HG03571 (cell line): ENCODE measurements around the gene DYRK1B.
"Not testable (repeated sequence)": the region's sequence is repeated elsewhere in the genome, so short reads cannot be mapped to it uniquely, and the experiment has no call there.

Source experiments
- ATAC-seq: cut with Tn5 transposase; IDR thresholded peaks from one replicate; pipeline ENCODE4 v1.9.1; 2021; ENCODE audit not compliant: unreplicated experiment

Gene DYRK1B

GRCh38 chr19:39831679-39832078 lies 2.3 kb downstream of the DYRK1B start:
- no peak for ATAC-seq

DNA sequence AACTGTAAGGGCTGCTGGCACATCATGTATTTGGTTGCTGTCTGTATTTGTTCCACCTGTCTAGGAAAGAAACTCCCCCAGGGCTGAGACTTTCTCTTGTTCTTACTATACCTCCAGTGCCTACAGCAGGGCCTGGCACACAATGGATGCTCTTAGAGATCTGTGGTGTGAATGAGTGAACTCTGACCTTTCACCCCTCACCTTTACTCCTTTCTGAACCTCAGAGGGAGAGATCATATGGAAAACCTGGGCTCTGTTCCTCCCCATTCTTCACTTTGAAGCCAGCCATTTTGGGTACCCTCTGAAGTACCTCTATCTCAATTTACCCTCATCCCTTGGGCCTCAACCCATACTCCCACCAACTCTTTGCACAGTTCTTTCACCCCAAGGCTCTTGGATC lies 3.1 kb downstream of the DYRK1B start:
- ATAC-seq = no peak

- ATAC-seq = no peak
These were observed 3.6 kb downstream of the DYRK1B start for GRCh38 chr19:39830406-39830805.

- no peak for ATAC-seq
These were observed 4.2 kb downstream of the DYRK1B start for GRCh38 chr19:39829702-39830275.

GRCh38 chr19:39828654-39829032 lies 5.3 kb downstream of the DYRK1B start:
- no peak for ATAC-seq

GRCh38 chr19:39828015-39828653 lies 5.8 kb downstream of the DYRK1B start:
- ATAC-seq = no peak

DNA sequence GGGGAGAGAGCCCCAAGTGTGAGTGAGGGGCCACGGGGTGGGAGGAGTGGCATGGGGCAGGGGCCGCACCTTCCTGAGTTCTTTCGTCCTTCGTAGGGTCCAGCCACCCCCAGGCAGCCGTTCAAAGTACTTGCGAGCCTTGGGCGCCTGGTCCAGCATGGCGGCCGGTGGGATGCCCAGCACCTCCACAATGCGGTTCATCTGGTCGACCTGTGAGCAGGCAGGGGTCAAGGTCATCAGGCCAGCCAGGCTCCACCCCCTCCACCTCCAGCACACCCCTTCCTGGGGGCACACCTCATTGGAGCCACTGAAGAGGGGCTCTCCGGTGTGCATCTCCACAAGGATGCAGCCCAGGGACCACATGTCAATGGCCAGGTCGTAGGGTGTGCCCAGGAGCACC lies 6.7 kb downstream of the DYRK1B start:
- ATAC-seq = no peak

- ATAC-seq = no peak
These were observed 7.5 kb downstream of the DYRK1B start for GRCh38 chr19:39826311-39826945.

DNA sequence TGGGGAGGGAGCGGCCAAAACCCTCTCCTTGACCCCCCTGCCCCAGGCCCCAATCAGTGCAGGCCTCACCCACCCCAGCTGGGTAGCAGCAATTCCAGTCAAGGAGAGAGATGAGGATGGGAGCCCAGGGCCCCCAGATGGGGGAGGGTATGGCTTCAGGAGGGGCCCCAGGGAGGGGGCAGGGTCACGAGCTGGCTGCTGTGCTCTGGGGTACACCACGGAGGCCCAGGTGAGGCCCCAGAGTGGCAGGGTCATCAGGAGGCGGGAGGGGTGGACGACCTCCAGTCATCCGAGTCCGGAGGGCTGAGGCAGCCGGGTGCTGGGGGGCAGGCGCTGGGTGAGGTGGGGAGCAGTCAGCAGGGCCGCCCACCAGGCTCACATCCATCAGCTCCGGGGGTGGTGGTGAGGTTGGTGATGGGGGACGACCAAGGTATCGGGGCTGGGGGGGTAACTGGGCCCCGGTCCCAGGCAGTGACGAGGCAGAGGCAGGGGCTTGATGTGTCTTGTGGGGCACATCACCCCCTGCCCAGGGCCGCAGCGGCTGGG lies 8.4 kb downstream of the DYRK1B start:
- ATAC-seq = no peak

GRCh38 chr19:39825093-39825463 lies 8.9 kb downstream of the DYRK1B start:
- ATAC-seq = no peak

GRCh38 chr19:39824143-39825092 lies 9.5 kb downstream of the DYRK1B start:
- peak; percentile 73 for ATAC-seq

GRCh38 chr19:39823686-39824085 lies 10.3 kb downstream of the DYRK1B start:
- ATAC-seq = no peak

GRCh38 chr19:39820696-39821095 lies 13.3 kb downstream of the DYRK1B start:
- ATAC-seq = no peak

DNA sequence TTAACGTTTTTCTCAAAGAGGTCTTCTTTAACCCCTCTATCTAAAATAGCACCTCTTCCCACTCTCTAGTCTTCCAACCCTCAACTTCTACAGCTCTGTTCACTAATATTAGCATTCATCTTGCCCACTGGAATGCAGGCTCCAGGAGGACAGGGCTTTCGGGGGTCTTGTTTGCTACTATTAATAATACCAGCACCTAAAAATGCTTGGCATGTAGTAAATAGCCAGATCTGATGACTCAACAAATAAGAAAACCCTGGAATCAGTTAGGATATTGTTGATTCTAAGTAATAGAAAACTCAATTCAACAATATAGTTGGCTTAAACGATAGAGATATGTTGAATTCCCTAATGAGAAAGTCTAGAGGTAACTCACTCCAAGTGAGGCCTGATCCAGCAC lies 14.2 kb downstream of the DYRK1B start:
- no peak for ATAC-seq

DNA sequence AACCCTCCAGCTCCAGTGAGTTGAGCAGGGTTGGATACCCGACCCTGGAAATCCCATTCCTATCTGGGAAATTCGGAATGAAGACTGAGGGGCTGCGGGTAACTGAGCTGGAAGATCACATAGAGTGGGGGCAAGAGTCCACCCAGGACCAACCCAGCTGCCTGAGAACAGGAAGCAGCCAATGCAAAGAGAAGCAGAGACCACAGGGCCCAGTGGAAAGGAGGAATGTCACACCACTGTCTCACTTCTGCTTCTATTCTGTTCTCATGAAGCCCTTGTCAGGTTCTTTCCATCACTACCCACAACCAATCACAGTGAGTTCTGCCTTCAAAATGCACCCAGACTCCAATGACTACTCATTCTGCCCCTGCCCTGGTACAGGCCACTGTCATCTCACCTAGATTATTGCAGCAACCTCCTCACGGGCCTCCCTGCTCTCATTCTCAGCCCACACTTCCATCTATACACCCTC lies 15.3 kb downstream of the DYRK1B start:
- ATAC-seq = no peak

- ATAC-seq = no peak
These were observed 15.9 kb downstream of the DYRK1B start for GRCh38 chr19:39817888-39818561.

- no peak for ATAC-seq
These were observed 17.5 kb downstream of the DYRK1B start for GRCh38 chr19:39816287-39817048.

DNA sequence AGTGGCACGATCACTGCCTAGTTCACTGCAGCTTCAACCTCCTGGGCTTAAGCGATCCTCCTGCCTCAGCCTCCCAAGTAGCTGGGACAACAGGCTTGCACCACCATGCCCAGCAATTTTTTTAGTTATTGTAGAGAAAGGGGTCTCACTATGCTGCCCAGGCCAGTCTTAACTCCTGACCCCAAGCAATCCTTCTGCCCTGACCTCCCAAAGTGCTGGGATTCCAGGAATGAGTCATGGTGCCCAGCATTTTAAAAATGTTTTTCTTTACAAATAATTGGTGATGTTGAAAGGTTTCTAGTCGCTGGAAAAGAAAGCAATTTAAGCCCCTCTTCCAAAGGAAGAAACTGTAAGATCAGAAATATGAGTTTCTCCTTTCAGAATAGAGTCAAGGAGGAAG lies 19.4 kb downstream of the DYRK1B start:
- no peak for ATAC-seq

DNA sequence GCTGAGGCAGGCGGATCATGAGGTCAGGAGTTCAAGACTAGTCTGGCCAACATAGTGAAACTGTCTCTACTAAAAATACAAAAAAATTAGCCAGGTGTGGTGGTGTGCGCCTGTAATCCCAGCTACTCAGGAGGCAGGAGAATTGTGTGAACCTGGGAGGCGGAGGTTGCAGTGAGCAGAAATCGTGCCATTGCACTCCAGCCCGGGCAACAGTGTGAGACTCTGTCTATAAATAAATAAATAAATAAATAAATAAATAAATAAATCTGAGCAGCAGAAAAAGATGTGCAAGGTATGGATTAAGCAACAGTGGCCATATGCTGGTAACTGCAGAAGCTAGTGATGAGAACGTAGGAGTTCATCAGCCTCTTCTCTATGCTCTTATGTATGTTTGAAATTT lies 19.9 kb downstream of the DYRK1B start:
- not testable (repeated sequence) for ATAC-seq
